Keratinocyte (primary cell): ENCODE results near the gene SOCS3. TPM values are rescaled to one million over a fixed set of nuclear protein-coding genes. Genes with fewer than 3 reads are reported as not detected.
A peak's percentile ranks its signal among the peaks of the same experiment; 100 is the strongest.

ENCODE experiments used
- DNase-seq: peaks from one replicate; pipeline ENCODE4 v3.0.0-alpha.2; 2011; ENCODE audit warnings: low read depth, missing footprints, low spot score
- FAIRE-seq: peaks from 2 replicates; lab custom pipeline; 2011; peaks lifted over from hg19 to GRCh38; lab: Jason Lieb, UNC
- H2AFZ ChIP-seq: 2 replicates; pipeline ENCODE4 v1.6.0; 2012; ENCODE audit warnings: low read length, control low read depth, inconsistent platforms; ENCODE audit not compliant: control insufficient read depth
- H3K27ac ChIP-seq: 2 replicates; pipeline ENCODE4 v1.5.1; 2011; ENCODE audit warnings: low read length; ENCODE audit not compliant: control insufficient read depth, insufficient read depth
- H3K27me3 ChIP-seq: 3 replicates; pipeline ENCODE4 v1.6.0; 2011; ENCODE audit warnings: low read length; ENCODE audit not compliant: control insufficient read depth, insufficient read depth; ENCODE audit errors: extremely low read depth
- H3K36me3 ChIP-seq, 2 experiments: 2 replicates in 1 of 2; 3 replicates in 1 of 2; pipeline ENCODE4 v1.5.1; 2011; ENCODE audit warnings: low read length in 2 of 2, mild to moderate bottlenecking in 1 of 2; ENCODE audit not compliant: control insufficient read depth in 2 of 2, insufficient read depth in 2 of 2; ENCODE audit errors: extremely low read depth in 1 of 2
- H3K4me1 ChIP-seq: 3 replicates; pipeline ENCODE4 v1.5.1; 2011; ENCODE audit warnings: low read length; ENCODE audit not compliant: control insufficient read depth, insufficient read depth; ENCODE audit errors: extremely low read depth
- H3K4me2 ChIP-seq: 3 replicates; pipeline ENCODE4 v1.6.0; 2011; ENCODE audit warnings: low read depth, low read length; ENCODE audit not compliant: control insufficient read depth, insufficient read depth; ENCODE audit errors: extremely low read depth
- H3K4me3 ChIP-seq, 3 experiments: fragments of 200-600 bp in 1 of 3; sonication (generic) in 1 of 3; 2 replicates in 2 of 3; 3 replicates in 1 of 3; pipeline ENCODE4 v1.5.1; 2011 to 2016; ENCODE audit warnings: low read length in 3 of 3, mild to moderate bottlenecking in 3 of 3, control low read depth in 2 of 3, inconsistent platforms in 1 of 3, low read depth in 1 of 3, mixed read lengths in 1 of 3, mixed run types in 1 of 3, moderate library complexity in 1 of 3; ENCODE audit not compliant: control insufficient read depth in 2 of 3, insufficient read depth in 2 of 3; ENCODE audit errors: extremely low read depth in 1 of 3
- H3K79me2 ChIP-seq: 2 replicates; pipeline ENCODE4 v1.6.0; 2012; ENCODE audit warnings: low read length; ENCODE audit not compliant: control insufficient read depth, insufficient read depth
- H3K9ac ChIP-seq: 3 replicates; pipeline ENCODE4 v1.6.0; 2011; ENCODE audit warnings: low read length; ENCODE audit not compliant: control insufficient read depth, insufficient read depth; ENCODE audit errors: extremely low read depth
- H3K9me1 ChIP-seq: 3 replicates; pipeline ENCODE4 v1.6.0; 2011; ENCODE audit warnings: low read length; ENCODE audit not compliant: control insufficient read depth, insufficient read depth; ENCODE audit errors: extremely low read depth
- H3K9me3 ChIP-seq: 2 replicates; pipeline ENCODE4 v1.5.1; 2012; ENCODE audit warnings: low read depth, low read length; ENCODE audit not compliant: control insufficient read depth
- H4K20me1 ChIP-seq: 3 replicates; pipeline ENCODE4 v1.6.0; 2011; ENCODE audit warnings: low read length; ENCODE audit not compliant: control insufficient read depth, insufficient read depth; ENCODE audit errors: extremely low read depth
- EZH2 ChIP-seq: IDR thresholded peaks from one replicate; pipeline ENCODE4 v1.6.1; 2012; ENCODE audit warnings: inconsistent platforms, mild to moderate bottlenecking, low read length, moderate library complexity
- dilution Hi-C: fragments of 300-500 bp; cut with MboI; formaldehyde crosslinking; loops from one replicate; pipeline ENCODE4 v1.7.0; 2020; ENCODE audit warnings: low sequenced_read_pairs; ENCODE audit not compliant: extremely low pct_ligation_motif_present
- polyA plus RNA-seq, 5 experiments: library from polyadenylated mRNA; depleted of rRNA in 3 of 5; stranded (reverse) in 3 of 5; stranded (forward) in 1 of 5; unstranded in 1 of 5; fragments of >200 nt; gene quantifications; 1 replicate in 1 of 5; 2 replicates in 3 of 5; 3 replicates in 1 of 5; pipeline versions ENCODE4 v1.2.1 to v1.2.3, GENCODE V29; 2011 to 2012; ENCODE audit warnings: missing spikeins in 2 of 5, low read depth in 1 of 5, low replicate concordance in 1 of 5
- TF ChIP-seq, protein P1 (sequence below), 3 experiments: IDR thresholded peaks in 1 of 3; conservative IDR thresholded peaks in 1 of 3; optimal IDR thresholded peaks in 1 of 3; 2 replicates in 2 of 3; 3 replicates in 1 of 3; pipeline versions ENCODE3 to v1.5.1; 2011; ENCODE audit warnings: low read length in 3 of 3, mild to moderate bottlenecking in 3 of 3, moderate library complexity in 2 of 3, control low read depth in 1 of 3, inconsistent platforms in 1 of 3; ENCODE audit not compliant: insufficient read depth in 2 of 3; ENCODE audit errors: extremely low read depth in 1 of 3

SOCS3 gene
- polyA plus RNA-seq, 1 donor (not counting 4 experiments of a cell fraction or from before 2014, with no cell fraction given): 9.4 TPM

DNA sequence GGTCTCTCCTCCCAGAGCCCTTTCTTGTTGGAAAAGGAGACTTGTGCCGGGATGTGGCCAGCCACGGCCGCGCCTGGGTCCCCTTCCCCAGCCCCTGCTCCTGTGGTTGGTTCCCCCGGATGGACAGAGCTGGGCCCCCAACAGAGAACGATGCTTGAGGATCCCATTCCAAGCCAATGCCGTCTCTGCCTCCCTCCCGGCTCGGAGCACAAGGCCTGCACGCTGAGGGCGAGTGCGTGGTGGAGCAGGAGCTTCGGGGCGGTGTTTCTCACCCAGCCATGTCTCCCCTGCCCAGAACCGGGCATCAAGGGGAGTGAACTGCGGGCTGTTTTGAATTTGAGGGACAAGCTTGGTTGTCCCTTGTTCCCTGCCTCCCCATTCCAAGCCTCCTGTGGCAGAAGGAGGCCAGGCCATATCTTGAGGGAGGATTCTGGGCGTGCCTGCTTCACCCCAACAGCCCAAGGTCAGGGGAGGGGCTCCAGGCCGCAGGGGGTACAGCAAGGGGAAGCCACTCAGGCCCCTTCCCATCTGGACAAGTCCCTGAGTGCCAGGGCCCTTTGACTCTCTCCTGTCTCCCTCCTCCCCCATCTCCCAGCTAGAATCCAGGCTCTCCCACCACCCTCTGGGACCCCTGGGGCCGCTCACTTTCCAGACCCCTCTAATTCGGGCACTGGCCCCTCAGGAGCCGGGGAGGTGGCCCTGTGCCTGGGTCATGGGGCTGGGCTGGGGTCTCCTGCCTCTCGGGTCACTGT lies 43.6 kb downstream of the SOCS3 start:
- peak overlapping the region; percentile 65 for H3K9ac ChIP-seq
- TF ChIP-seq, protein P1, sequence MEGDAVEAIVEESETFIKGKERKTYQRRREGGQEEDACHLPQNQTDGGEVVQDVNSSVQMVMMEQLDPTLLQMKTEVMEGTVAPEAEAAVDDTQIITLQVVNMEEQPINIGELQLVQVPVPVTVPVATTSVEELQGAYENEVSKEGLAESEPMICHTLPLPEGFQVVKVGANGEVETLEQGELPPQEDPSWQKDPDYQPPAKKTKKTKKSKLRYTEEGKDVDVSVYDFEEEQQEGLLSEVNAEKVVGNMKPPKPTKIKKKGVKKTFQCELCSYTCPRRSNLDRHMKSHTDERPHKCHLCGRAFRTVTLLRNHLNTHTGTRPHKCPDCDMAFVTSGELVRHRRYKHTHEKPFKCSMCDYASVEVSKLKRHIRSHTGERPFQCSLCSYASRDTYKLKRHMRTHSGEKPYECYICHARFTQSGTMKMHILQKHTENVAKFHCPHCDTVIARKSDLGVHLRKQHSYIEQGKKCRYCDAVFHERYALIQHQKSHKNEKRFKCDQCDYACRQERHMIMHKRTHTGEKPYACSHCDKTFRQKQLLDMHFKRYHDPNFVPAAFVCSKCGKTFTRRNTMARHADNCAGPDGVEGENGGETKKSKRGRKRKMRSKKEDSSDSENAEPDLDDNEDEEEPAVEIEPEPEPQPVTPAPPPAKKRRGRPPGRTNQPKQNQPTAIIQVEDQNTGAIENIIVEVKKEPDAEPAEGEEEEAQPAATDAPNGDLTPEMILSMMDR (optimal IDR thresholded peaks at IDR 0.05 in 1 of 3, IDR thresholded peaks at IDR 0.05 in 1 of 3, conservative IDR thresholded peaks at IDR 0.05 in 1 of 3; ENCODE audit: extremely low read depth in 1 of 3, insufficient read depth in 2 of 3, low read length in 3 of 3): no peak
- no peak for TF ChIP-seq EZH2
- dilution Hi-C loops: no loop called here
- H3K9me3 ChIP-seq: no peaks in the 10 kb centered on the region
- H3K4me1 ChIP-seq: peaks cover 41% of the 10 kb centered on the region
- H3K36me3 ChIP-seq: no peaks in the 10 kb centered on the region
- no peaks in the 10 kb centered on the region for H3K9me1 ChIP-seq
- no peaks in the 10 kb centered on the region for H4K20me1 ChIP-seq
- H3K4me2 ChIP-seq: peak overlapping the region; percentile 58
- peak overlapping the region; percentile 27 for H2AFZ ChIP-seq
- no peaks in the 10 kb centered on the region for H3K27me3 ChIP-seq
- no peak for DNase-seq
- H3K27ac ChIP-seq: peak overlapping the region; percentile 80
- no peak for FAIRE-seq
- H3K4me3 ChIP-seq: peak overlapping the region in 1 of 3 experiments; percentile 1
- no peaks in the 10 kb centered on the region for H3K79me2 ChIP-seq

DNA sequence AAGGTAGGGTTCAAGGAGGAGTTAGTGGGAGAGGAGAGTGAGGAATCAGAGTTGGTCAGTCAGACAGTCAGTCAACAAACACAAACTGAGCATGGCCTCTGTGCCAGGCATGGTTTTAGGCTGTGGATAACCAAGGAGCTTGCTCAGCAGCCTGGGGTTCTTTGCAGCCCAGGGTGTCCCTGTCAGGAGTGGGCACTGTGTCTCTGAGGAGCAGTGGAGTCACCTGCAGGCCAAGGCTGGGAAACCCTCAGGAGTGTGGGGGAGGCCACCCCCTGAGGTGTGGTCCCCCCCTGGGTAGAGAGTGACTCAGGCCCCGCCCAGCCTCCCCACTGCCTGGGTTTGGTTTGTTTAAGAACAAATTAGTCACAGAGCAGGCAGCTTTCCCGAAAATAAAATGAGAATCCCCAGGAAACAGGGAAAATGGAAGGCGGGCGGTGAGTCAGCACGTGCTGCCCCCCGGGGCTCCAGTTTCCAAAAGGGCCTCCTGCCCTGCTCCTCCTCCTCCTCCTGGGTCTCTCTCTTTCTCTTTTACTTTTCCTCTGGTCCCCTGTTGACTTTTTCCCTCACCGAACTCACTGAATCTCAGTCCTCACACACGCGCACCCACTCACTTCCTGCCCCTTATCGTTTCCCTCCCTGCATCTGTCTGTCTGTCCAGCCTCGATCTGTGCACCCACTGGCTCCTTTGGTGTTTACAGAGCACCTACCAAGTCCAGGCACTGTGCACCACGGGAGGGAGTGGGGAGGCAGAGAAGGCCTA lies 44.3 kb downstream of the SOCS3 start:
- Histone ChIP-seq H3K27ac (peak overlapping the region; percentile 80), H3K9ac (peak overlapping the region; percentile 65), H4K20me1 (no peaks in the 10 kb centered on the region), H3K27me3 (no peaks in the 10 kb centered on the region), H3K4me2 (peak overlapping the region; percentile 58), H3K9me3 (no peaks in the 10 kb centered on the region), H3K9me1 (no peaks in the 10 kb centered on the region), H3K4me3 (peak overlapping the region in 1 of 3 experiments; percentile 1), H2AFZ (peak overlapping the region; percentile 27), H3K79me2 (no peaks in the 10 kb centered on the region), H3K36me3 (no peaks in the 10 kb centered on the region), H3K4me1 (peaks cover 41% of the 10 kb centered on the region)
- dilution Hi-C loops: no loop called here
- DNase-seq (peak; percentile 79), FAIRE-seq (peak; percentile 83)
- TF ChIP-seq, protein P1 (optimal IDR thresholded peaks at IDR 0.05 in 1 of 3, IDR thresholded peaks at IDR 0.05 in 1 of 3, conservative IDR thresholded peaks at IDR 0.05 in 1 of 3; ENCODE audit: extremely low read depth in 1 of 3, insufficient read depth in 2 of 3, low read length in 3 of 3): peak in 2 of 3 experiments; percentile 34 to 62
- TF ChIP-seq EZH2: no peak
